Mesendoderm (in vitro differentiated cells): ENCODE results near the gene EYS.

Experiments
- DNase-seq: peaks from one replicate; pipeline ENCODE4 v3.0.0; 2013
- H2AK5ac ChIP-seq: 2 replicates; pipeline ENCODE4 v1.6.1; 2013; ENCODE audit warnings: low read length, inconsistent platforms
- H2BK120ac ChIP-seq: 2 replicates; pipeline ENCODE4 v1.6.1; 2013; ENCODE audit warnings: low read depth, mild to moderate bottlenecking, low read length, moderate library complexity, mixed read lengths
- H2BK15ac ChIP-seq: replicated peaks from 2 replicates; pipeline ENCODE4 v1.6.1; 2013; ENCODE audit warnings: low read depth, mild to moderate bottlenecking, moderate library complexity
- H2BK5ac ChIP-seq: 2 replicates; pipeline ENCODE4 v1.6.1; 2013; ENCODE audit warnings: low read length, inconsistent platforms
- H3K18ac ChIP-seq: 2 replicates; pipeline ENCODE4 v1.6.1; 2013; ENCODE audit warnings: mild to moderate bottlenecking, low read length, mixed read lengths
- H3K23ac ChIP-seq: one replicate; pipeline ENCODE4 v1.6.1; 2013; ENCODE audit warnings: low read length
- H3K27ac ChIP-seq: 2 replicates; pipeline ENCODE4 v1.5.1; 2013; ENCODE audit warnings: low read depth, mild to moderate bottlenecking, inconsistent platforms, low read length, moderate library complexity
- H3K27me3 ChIP-seq: 2 replicates; pipeline ENCODE4 v1.6.1; 2013; ENCODE audit warnings: low read length, control low read depth, mild to moderate bottlenecking, inconsistent platforms; ENCODE audit not compliant: insufficient read depth, poor library complexity
- H3K36me3 ChIP-seq: 2 replicates; pipeline ENCODE4 v1.6.1; 2013; ENCODE audit warnings: low read length, inconsistent platforms; ENCODE audit not compliant: control insufficient read depth, insufficient read depth
- H3K4ac ChIP-seq: one replicate; pipeline ENCODE4 v1.6.1; 2013; ENCODE audit warnings: low read depth, mild to moderate bottlenecking, low read length, moderate library complexity
- H3K4me1 ChIP-seq: 2 replicates; pipeline ENCODE4 v1.6.1; 2013; ENCODE audit warnings: low read depth, low read length, inconsistent platforms; ENCODE audit not compliant: control insufficient read depth
- H3K4me2 ChIP-seq: 2 replicates; pipeline ENCODE4 v1.6.1; 2013; ENCODE audit warnings: low read length
- H3K4me3 ChIP-seq: 2 replicates; pipeline ENCODE4 v1.5.1; 2013; ENCODE audit warnings: mild to moderate bottlenecking, low read length
- H3K56ac ChIP-seq: one replicate; pipeline ENCODE4 v1.6.1; 2013; ENCODE audit warnings: low read length
- H3K79me1 ChIP-seq: 2 replicates; pipeline ENCODE4 v1.6.1; 2013; ENCODE audit warnings: low read length, inconsistent platforms
- H3K79me2 ChIP-seq: 2 replicates; pipeline ENCODE4 v1.6.1; 2013; ENCODE audit warnings: mild to moderate bottlenecking, low read length; ENCODE audit not compliant: control insufficient read depth, insufficient read depth
- H3K9ac ChIP-seq: 2 replicates; pipeline ENCODE4 v1.6.1; 2013; ENCODE audit warnings: low read length, inconsistent platforms
- H4K5ac ChIP-seq: one replicate; pipeline ENCODE4 v1.6.1; 2013; ENCODE audit warnings: low read length
- H4K8ac ChIP-seq: one replicate; pipeline ENCODE4 v1.6.1; 2013; ENCODE audit warnings: low read depth, mild to moderate bottlenecking, control low read depth, low read length, moderate library complexity
- WGBS: extraction: QIAGEN DNeasy Blood & Tissue Kit; methylation state at CpG from one replicate; pipeline ENCODE4 v1.1.7; 2013; ENCODE audit warnings: low lambda C conversion rate, missing lambda C conversion rate; ENCODE audit not compliant: insufficient coverage; ENCODE audit errors: extremely low coverage; 5-methylcytosine and 5-hydroxymethylcytosine counted together

The EYS gene

DNA sequence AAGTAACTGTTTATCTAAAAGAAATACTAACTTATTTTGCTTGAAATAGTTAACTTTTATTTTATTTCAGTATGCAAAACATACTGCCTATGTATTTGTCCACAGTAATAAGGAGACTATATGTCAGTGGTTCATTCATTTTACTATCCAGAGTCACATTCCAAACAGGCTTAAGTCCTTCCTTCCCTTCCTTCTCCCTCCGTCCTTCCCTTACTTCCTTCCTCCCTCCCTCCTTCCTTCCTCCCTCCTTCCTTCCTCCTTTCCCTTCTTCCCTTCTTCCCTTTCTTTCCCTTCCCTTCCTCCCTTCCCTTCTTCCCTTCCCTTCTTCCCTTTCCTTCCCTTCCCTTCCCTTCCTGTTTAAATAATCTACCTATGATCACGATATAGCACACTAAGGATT lies 899.2 kb downstream of the EYS start:
- Histone ChIP-seq H3K4me3 (no peak overlapping the region), H3K4me1 (no peaks in the 10 kb centered on the region), H3K56ac (no peak overlapping the region), H3K4ac (no peak overlapping the region), H3K79me2 (no peaks in the 10 kb centered on the region), H3K23ac (no peak overlapping the region), H4K5ac (no peak overlapping the region), H3K9ac (no peak overlapping the region), H3K18ac (no peak overlapping the region), H3K79me1 (no peaks in the 10 kb centered on the region), H2BK15ac (no peak overlapping the region), H2BK120ac (no peak overlapping the region), H3K4me2 (no peak overlapping the region), H2BK5ac (no peak overlapping the region), H3K27ac (no peak overlapping the region), H3K27me3 (no peaks in the 10 kb centered on the region), H2AK5ac (no peak overlapping the region), H3K36me3 (no peaks in the 10 kb centered on the region), H4K8ac (no peak overlapping the region)
- WGBS = no CpG with 5 or more reads among the region's 2 CpGs
- DNase-seq = no peak

GRCh38 chr6:64803470-64804166 lies 903.4 kb downstream of the EYS start:
- Histone ChIP-seq H3K4me1 (no peaks in the 10 kb centered on the region), H3K56ac (no peak overlapping the region), H3K4me3 (no peak overlapping the region), H3K18ac (no peak overlapping the region), H2BK15ac (no peak overlapping the region), H3K36me3 (no peaks in the 10 kb centered on the region), H3K27ac (no peak overlapping the region), H3K27me3 (no peaks in the 10 kb centered on the region), H3K4ac (no peak overlapping the region), H4K8ac (no peak overlapping the region), H2BK120ac (no peak overlapping the region), H4K5ac (no peak overlapping the region), H3K23ac (no peak overlapping the region), H3K79me2 (no peaks in the 10 kb centered on the region), H2BK5ac (no peak overlapping the region), H3K79me1 (no peaks in the 10 kb centered on the region), H3K4me2 (no peak overlapping the region), H3K9ac (no peak overlapping the region), H2AK5ac (no peak overlapping the region)
- no CpG with 5 or more reads among the region's 9 CpGs for WGBS
- no peak for DNase-seq

- no peaks in the 10 kb centered on the region for H3K79me2 ChIP-seq
- no peak overlapping the region for H3K4ac ChIP-seq
- no peak overlapping the region for H3K23ac ChIP-seq
- H3K27me3 ChIP-seq = no peaks in the 10 kb centered on the region
- H2AK5ac ChIP-seq = no peak overlapping the region
- H4K5ac ChIP-seq = no peak overlapping the region
- H3K27ac ChIP-seq = no peak overlapping the region
- no peak overlapping the region for H3K4me3 ChIP-seq
- H3K4me2 ChIP-seq = no peak overlapping the region
- H3K79me1 ChIP-seq = no peaks in the 10 kb centered on the region
- H3K36me3 ChIP-seq = no peaks in the 10 kb centered on the region
- DNase-seq = no peak
- no peak overlapping the region for H4K8ac ChIP-seq
- H2BK120ac ChIP-seq = no peak overlapping the region
- H2BK15ac ChIP-seq = no peak overlapping the region
- no peak overlapping the region for H2BK5ac ChIP-seq
- no peak overlapping the region for H3K9ac ChIP-seq
- no CpG with 5 or more reads among the region's 4 CpGs for WGBS
- no peaks in the 10 kb centered on the region for H3K4me1 ChIP-seq
- H3K56ac ChIP-seq = no peak overlapping the region
- no peak overlapping the region for H3K18ac ChIP-seq
Observed at GRCh38 chr6:64792534-64792933, 914.5 kb downstream of the EYS start.

- DNase-seq = no peak
- Histone ChIP-seq H4K5ac (no peak overlapping the region), H3K4me2 (no peak overlapping the region), H3K4me3 (no peak overlapping the region), H4K8ac (no peak overlapping the region), H3K23ac (no peak overlapping the region), H2AK5ac (no peak overlapping the region), H3K9ac (no peak overlapping the region), H3K27ac (no peak overlapping the region), H3K36me3 (no peaks in the 10 kb centered on the region), H3K79me2 (no peaks in the 10 kb centered on the region), H2BK15ac (no peak overlapping the region), H3K4me1 (no peaks in the 10 kb centered on the region), H2BK5ac (no peak overlapping the region), H3K18ac (no peak overlapping the region), H3K4ac (no peak overlapping the region), H2BK120ac (no peak overlapping the region), H3K56ac (no peak overlapping the region), H3K79me1 (no peaks in the 10 kb centered on the region), H3K27me3 (no peaks in the 10 kb centered on the region)
- 100% methylated on average over 1 of the region's 3 CpGs for WGBS
Observed at GRCh38 chr6:64789476-64789875, 917.5 kb downstream of the EYS start.

DNA sequence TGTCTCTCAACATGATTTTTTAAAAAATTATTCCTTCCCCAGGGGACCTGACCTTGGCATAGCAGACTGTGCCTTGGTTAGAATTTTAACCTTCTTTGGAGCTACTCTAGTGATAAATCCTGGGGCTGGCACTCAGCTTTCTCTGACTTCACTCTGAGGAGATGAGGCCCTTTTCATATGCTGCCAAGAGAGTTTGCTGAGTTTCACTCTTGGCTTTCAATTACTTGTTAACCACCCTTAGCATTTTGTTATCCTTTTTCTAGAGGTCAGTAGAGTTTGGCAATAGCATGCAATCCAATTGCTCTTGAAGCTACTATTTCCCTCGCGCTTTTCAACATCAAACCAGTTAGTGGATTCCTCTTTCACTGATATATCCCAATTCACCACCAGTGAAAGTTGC lies 920.3 kb downstream of the EYS start:
- no peak overlapping the region for H2BK5ac ChIP-seq

GRCh38 chr6:64782877-64783276 lies 924.1 kb downstream of the EYS start:
- WGBS = no CpG with 5 or more reads among the region's 3 CpGs
- Histone ChIP-seq H3K27me3 (no peaks in the 10 kb centered on the region), H3K79me1 (no peaks in the 10 kb centered on the region), H2AK5ac (no peak overlapping the region), H2BK5ac (no peak overlapping the region), H3K18ac (no peak overlapping the region), H3K4me3 (no peak overlapping the region), H4K8ac (no peak overlapping the region), H3K36me3 (no peaks in the 10 kb centered on the region), H2BK120ac (no peak overlapping the region), H3K23ac (no peak overlapping the region), H3K4ac (no peak overlapping the region), H3K27ac (no peak overlapping the region), H3K56ac (no peak overlapping the region), H2BK15ac (no peak overlapping the region), H3K9ac (no peak overlapping the region), H3K4me2 (no peak overlapping the region), H3K79me2 (no peaks in the 10 kb centered on the region), H3K4me1 (no peaks in the 10 kb centered on the region), H4K5ac (no peak overlapping the region)
- DNase-seq = no peak

More for the DNA sequence above, 920.3 kb downstream of the EYS start:
- Histone ChIP-seq H3K27ac (no peak overlapping the region), H4K5ac (no peak overlapping the region), H2BK15ac (no peak overlapping the region), H3K79me2 (no peaks in the 10 kb centered on the region), H3K4ac (no peak overlapping the region), H3K4me2 (no peak overlapping the region), H3K4me3 (no peak overlapping the region), H3K18ac (no peak overlapping the region), H3K23ac (no peak overlapping the region), H2BK120ac (no peak overlapping the region), H3K27me3 (no peaks in the 10 kb centered on the region), H4K8ac (no peak overlapping the region), H3K79me1 (no peaks in the 10 kb centered on the region), H3K4me1 (no peaks in the 10 kb centered on the region), H3K56ac (no peak overlapping the region), H3K36me3 (no peaks in the 10 kb centered on the region), H3K9ac (no peak overlapping the region), H2AK5ac (no peak overlapping the region)
- WGBS = no CpG with 5 or more reads among the region's 2 CpGs
- no peak for DNase-seq
